ENCODE measurements around the gene PCDH9.

PCDH9 gene

GRCh38 chr13:66560991-66561390, 669.1 kb downstream of the PCDH9 start:
- DNase-seq = no peak
- no peak overlapping the region for H3K27ac ChIP-seq
- H3K36me3 ChIP-seq (replicated peaks) = no peaks in the 10 kb centered on the region
- no peak for TF ChIP-seq CTCF (IDR thresholded peaks at IDR 0.05; ENCODE audit: low read depth, low read length, missing control alignments)
- H3K27me3 ChIP-seq (replicated peaks) = no peaks in the 10 kb centered on the region
- in situ Hi-C loops (cut with HindIII; ENCODE audit: low pct_ligation_motif_present, low sequenced_read_pairs) = no loop called here
- no peak overlapping the region for H3K4me3 ChIP-seq (ENCODE audit: low read depth, low read length)

GRCh38 chr13:66560189-66560588, 669.9 kb downstream of the PCDH9 start:
- no peak overlapping the region for H3K4me3 ChIP-seq (ENCODE audit: low read depth, low read length)
- no peak for TF ChIP-seq CTCF (IDR thresholded peaks at IDR 0.05; ENCODE audit: low read depth, low read length, missing control alignments)
- in situ Hi-C loops (cut with HindIII; ENCODE audit: low pct_ligation_motif_present, low sequenced_read_pairs) = no loop called here

GRCh38 chr13:66559093-66559492, 671.0 kb downstream of the PCDH9 start:
- no peaks in the 10 kb centered on the region for H3K27me3 ChIP-seq (replicated peaks)
- no peak for TF ChIP-seq CTCF (IDR thresholded peaks at IDR 0.05; ENCODE audit: low read depth, low read length, missing control alignments)
- no peak overlapping the region for H3K4me3 ChIP-seq (ENCODE audit: low read depth, low read length)
- DNase-seq = no peak
- in situ Hi-C loops (cut with HindIII; ENCODE audit: low pct_ligation_motif_present, low sequenced_read_pairs) = no loop called here
- H3K27ac ChIP-seq = no peak overlapping the region
- no peaks in the 10 kb centered on the region for H3K36me3 ChIP-seq (replicated peaks)

More at GRCh38 chr13:66560189-66560588, 669.9 kb downstream of the PCDH9 start:
- Histone ChIP-seq H3K36me3 (replicated peaks) (no peaks in the 10 kb centered on the region), H3K27ac (no peak overlapping the region), H3K27me3 (replicated peaks) (no peaks in the 10 kb centered on the region)
- no peak for DNase-seq

GRCh38 chr13:66558506-66558905, 671.6 kb downstream of the PCDH9 start:
- DNase-seq = no peak
- in situ Hi-C loops (cut with HindIII; ENCODE audit: low pct_ligation_motif_present, low sequenced_read_pairs) = no loop called here
- Histone ChIP-seq H3K4me3 (ENCODE audit: low read depth, low read length) (no peak overlapping the region), H3K36me3 (replicated peaks) (no peaks in the 10 kb centered on the region), H3K27ac (no peak overlapping the region), H3K27me3 (replicated peaks) (no peaks in the 10 kb centered on the region)
- TF ChIP-seq CTCF (IDR thresholded peaks at IDR 0.05; ENCODE audit: low read depth, low read length, missing control alignments) = no peak

GRCh38 chr13:66557357-66557756, 672.8 kb downstream of the PCDH9 start:
- Histone ChIP-seq H3K36me3 (replicated peaks) (no peaks in the 10 kb centered on the region), H3K27ac (no peak overlapping the region), H3K27me3 (replicated peaks) (no peaks in the 10 kb centered on the region), H3K4me3 (ENCODE audit: low read depth, low read length) (no peak overlapping the region)
- no peak for DNase-seq
- no peak for TF ChIP-seq CTCF (IDR thresholded peaks at IDR 0.05; ENCODE audit: low read depth, low read length, missing control alignments)
- in situ Hi-C loops (cut with HindIII; ENCODE audit: low pct_ligation_motif_present, low sequenced_read_pairs) = no loop called here

GRCh38 chr13:66556306-66556705, 673.8 kb downstream of the PCDH9 start:
- in situ Hi-C loops (cut with HindIII; ENCODE audit: low pct_ligation_motif_present, low sequenced_read_pairs) = no loop called here
- no peak for TF ChIP-seq CTCF (IDR thresholded peaks at IDR 0.05; ENCODE audit: low read depth, low read length, missing control alignments)
- H3K36me3 ChIP-seq (replicated peaks) = no peaks in the 10 kb centered on the region
- no peaks in the 10 kb centered on the region for H3K27me3 ChIP-seq (replicated peaks)
- no peak for DNase-seq
- no peak overlapping the region for H3K27ac ChIP-seq
- H3K4me3 ChIP-seq (ENCODE audit: low read depth, low read length) = no peak overlapping the region

Data from brain microvascular endothelial cell (primary cell).